GDM1 (cell line): ENCODE results near the gene HSD11B2.

Source experiments
- DNase-seq: peaks from one replicate; lab custom pipeline; 2025; lab: John Stamatoyannopoulos, UW

Gene HSD11B2

DNA sequence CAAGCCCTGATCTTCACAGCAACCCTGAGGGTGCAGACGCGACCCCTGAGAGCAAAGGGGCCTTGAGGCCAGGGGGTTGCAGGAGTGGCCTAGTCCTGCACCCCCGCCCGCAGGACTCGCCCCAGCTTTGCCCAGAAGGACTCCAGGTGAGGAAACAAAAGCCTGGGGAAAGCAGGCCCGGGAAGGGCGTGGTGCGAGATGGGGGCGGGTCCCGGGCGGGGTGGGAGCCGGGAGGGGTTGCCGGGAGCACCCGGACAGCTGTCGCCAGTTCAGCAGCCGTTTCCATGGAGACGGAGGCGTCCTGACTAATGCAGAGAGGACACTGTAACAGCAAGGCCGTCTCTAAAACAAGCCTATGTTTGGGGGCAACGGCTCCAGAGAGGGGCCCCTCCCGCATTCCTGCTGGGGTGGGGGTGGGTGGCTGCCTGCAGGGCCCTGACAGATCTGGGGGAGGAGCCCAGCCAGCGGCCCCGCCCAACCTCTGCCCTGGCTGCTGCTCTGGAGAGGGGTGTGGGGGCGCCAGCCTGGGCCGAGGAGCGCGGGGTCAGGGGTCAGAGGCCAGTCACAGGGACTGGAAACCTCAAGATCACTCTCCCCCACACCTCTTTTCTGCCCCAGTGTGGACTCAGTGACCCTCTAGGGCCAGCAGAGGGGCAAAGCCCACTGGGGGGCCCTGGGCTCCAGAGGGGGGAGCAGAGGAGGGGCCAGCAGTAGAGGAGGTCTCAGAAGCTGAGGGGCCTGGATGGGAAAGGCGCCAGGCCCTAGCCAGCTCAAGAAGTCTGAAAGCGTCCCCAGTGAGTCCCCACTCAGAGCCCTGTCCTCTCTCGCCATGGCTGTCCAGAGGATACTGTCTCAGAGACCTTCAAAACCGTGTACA is 34.5 kb upstream of the HSD11B2 start:
- no peak for DNase-seq

GRCh38 chr16:67397036-67397801 is 33.7 kb upstream of the HSD11B2 start:
- DNase-seq, result no peak

- no peak for DNase-seq
Measured at GRCh38 chr16:67397812-67398545, 32.9 kb upstream of the HSD11B2 start.

DNA sequence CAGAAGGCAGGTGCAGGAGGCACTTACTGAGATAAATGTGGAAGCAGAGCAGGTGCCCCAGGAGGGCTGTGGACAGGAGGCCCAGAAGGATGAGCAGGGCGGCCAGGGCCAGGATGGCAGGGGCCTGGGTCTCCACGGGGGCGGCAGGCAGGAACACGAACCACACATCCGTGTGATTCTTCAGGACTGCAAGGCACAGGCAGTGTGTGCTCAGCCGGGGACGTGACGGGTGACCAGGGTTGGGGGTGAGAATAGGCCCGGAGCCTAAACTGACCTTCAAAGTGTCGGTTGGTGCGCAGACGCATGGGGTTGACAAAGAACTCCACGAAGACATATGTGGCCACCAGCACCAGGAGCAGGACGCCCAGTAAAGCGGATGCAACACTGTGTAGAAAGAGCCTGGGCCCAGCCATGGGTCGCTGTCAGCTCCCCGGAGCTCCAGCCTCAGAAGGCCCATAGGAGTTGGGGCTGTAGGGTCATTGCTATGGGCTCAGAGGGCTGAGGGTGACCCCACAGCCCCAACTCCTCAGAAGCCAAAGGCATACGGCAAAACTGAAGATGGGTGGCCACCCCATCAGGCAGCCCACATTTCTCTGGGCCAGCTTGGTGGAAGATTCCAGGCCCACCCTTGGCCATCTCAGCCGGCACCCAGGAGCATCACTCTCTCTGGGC is 32.2 kb upstream of the HSD11B2 start:
- no peak for DNase-seq

DNA sequence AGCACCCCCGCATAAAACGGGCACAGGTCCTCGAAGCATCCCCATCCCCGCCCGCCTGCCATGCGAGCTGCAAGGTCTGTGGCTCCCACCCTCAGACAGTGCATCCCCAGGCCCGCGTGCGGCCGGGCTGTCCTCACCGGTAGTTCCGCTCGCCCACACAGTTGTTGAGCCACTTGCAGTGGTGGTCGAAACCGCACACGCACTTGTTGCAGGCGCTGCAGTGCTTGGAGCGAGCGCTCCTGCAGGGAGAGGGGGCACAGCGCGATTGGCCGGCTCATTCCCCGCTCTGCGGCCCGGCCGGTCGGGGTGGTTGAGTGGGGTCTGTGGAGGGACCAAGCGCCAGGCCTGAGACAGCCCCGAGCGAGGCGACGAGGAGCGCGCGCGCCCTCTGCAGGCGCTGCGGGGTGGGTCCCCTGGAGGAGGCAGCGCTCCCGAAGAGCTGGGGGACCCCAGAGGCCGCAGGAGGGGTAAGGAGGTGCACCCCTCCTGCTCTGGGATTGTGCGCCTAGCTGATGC is 31.6 kb upstream of the HSD11B2 start:
- no peak for DNase-seq

- DNase-seq, result no peak
Measured at GRCh38 chr16:67399749-67400704, 30.9 kb upstream of the HSD11B2 start.

DNA sequence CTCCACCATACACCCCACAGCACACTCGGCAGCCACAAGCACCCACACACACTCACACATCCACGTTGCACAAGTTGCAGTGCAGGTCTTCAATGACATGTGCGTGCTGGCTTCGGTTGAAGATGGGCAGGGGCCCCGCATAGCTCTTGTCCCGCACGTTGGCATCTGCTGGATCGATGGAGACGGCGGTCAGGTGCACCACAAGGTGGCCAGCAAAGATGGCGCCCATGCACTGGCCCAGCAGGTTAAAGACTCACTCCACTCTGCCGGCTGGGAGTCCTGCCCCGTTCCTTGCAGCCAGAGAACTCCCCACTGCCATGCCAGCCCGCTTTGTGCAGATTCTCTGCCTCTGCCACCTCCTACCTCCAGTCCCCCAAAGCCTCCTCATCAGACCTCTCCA is 30.0 kb upstream of the HSD11B2 start:
- no peak for DNase-seq

DNA sequence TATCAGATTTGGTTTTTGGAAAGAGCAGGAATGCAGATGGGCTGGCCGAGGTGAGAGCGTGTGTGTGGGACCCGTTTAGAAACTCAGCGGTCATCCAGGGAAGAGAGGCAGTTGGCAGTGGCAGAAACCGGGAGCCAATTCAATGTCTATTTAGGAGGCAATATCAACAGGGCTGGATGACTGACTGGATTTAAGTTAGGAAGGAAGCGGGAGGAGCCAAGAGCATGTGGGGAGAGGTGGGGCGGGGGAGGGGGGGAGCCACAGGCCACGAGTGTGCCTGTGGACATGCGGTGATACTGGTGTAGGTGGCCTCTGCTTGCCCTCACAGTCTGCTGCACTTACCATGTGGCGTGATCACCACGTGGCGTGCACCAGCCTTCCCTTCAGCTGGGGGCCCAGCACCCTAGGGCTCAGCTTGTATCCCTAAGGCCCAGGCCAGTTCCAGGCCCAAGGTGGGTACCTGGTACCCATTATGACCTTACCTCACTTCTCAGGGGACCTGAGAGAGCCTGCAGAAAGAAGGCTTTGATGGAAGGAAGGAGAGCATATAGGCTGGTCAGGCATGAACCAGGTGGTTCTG is 26.9 kb upstream of the HSD11B2 start:
- DNase-seq, result peak; percentile 5

GRCh38 chr16:67404740-67405226 is 26.1 kb upstream of the HSD11B2 start:
- DNase-seq, result no peak

DNA sequence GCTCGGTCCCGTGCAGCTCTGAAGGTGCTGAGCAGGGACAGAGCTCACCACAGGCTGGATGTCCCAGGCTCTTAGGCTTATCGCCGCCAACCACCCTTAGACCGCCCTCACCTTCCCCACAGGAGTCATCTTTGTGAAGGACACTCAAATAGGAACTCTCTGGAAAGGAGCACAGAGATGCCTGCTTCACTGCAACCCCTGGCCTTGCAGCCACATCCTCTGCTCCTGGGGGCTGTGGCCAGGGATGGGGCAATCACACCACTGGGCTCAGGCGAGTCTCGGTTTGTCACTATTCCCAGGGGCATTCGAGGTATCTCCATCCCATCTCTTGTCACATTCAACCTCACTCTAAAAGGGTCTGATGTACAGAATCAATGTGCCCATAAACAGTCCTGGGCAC is 25.6 kb upstream of the HSD11B2 start:
- no peak for DNase-seq

DNA sequence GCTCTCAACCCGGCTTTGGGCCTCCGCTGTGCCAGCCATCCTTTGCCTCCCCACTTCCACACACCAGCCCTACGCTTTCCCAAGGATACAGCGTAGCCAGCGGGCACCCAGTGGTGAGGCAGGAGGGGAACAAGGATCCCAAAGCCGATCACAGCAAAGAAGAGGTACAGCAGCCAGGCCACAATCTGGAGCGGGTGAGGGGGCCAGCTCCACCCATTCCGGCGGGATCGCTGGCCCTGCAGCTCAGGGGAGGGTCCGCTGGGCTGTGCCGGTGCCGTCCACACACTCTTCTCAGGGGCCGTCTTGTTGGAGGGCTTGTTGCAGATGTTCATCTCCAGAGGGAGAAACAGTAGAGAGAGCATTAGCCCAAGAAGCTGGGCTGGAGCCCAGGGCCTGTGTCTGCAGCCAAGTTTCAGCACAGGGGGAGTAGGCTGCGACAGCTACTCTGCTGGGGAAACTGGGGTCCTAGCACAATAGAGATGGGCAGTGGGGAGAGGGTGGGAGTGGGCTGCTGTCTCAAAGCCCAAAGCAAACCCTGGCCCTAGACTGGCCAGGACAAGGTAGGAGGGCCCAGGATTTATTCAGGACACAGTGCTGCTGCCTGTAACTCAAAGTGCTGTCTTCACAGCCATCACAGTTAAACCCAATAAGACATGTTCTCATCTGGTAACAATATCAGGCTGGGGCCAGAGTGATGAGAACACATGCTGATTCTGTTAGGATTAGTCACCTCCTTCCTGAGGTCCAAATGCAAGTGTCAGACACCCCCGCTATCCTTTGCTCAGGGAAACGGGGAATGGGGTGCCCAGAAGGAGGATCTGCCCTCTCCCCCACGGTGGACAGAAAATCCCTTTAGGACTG is 24.6 kb upstream of the HSD11B2 start:
- no peak for DNase-seq

DNA sequence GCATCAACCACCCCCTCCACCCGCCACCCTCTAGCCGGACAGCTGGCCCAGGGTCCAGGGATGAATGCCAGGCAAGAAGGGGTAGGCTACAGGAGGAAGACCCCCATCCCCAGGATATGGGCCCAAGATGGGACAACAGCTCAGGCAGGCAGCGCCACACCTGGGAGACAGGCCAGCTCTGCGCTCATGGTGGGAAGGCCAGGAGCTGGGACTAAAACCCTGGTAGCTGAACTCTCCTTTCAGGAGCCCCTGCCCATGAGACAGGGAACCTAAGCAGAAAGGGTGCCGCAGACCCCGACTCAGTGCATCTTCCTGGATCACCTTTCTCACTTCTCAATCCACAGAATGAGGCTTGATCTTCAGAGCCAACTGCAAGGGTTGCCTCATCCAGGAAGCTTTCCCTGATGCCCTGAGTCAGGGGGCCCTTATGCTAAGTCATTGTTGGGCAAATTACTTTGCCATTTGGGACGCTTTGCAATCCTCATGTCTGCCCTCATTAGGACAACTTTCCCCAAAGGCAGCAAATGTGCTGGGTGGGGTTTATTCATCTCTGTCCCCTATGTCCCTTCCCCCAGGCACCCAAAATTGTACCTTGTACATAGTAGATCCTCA is 23.6 kb upstream of the HSD11B2 start:
- DNase-seq, result no peak

GRCh38 chr16:67407788-67408452 is 23.0 kb upstream of the HSD11B2 start:
- no peak for DNase-seq

GRCh38 chr16:67409631-67410030 is 21.3 kb upstream of the HSD11B2 start:
- no peak for DNase-seq

- DNase-seq, result no peak
Measured at GRCh38 chr16:67411339-67411738, 19.6 kb upstream of the HSD11B2 start.

GRCh38 chr16:67412294-67412693 is 18.6 kb upstream of the HSD11B2 start:
- no peak for DNase-seq

- no peak for DNase-seq
Measured at GRCh38 chr16:67413978-67414911, 16.7 kb upstream of the HSD11B2 start.
